Breast epithelium (tissue), 3 donors: ENCODE measurements around the gene RIOX2.

Experiments used
- POLR2A ChIP-seq: fragments of 450-650 bp; IDR thresholded peaks from one replicate; pipeline ENCODE4 v1.6.1; 2016; ENCODE audit warnings: antibody characterized with exemption, mild to moderate bottlenecking, moderate library complexity
- POLR2AphosphoS5 ChIP-seq, 3 donors: sonication (generic); formaldehyde crosslinking; IDR thresholded peaks; one replicate each; pipeline ENCODE4 v1.6.1; 2017; ENCODE audit warnings: antibody characterized with exemption in 3 of 3
- TF ChIP-seq, protein P1 (sequence below), 3 donors: fragments of 450-650 bp; IDR thresholded peaks; one replicate each; pipeline ENCODE4 v1.5.1; 2016 to 2017; ENCODE audit warnings: antibody characterized with exemption in 3 of 3, mild to moderate bottlenecking in 3 of 3, moderate library complexity in 3 of 3

DNA sequence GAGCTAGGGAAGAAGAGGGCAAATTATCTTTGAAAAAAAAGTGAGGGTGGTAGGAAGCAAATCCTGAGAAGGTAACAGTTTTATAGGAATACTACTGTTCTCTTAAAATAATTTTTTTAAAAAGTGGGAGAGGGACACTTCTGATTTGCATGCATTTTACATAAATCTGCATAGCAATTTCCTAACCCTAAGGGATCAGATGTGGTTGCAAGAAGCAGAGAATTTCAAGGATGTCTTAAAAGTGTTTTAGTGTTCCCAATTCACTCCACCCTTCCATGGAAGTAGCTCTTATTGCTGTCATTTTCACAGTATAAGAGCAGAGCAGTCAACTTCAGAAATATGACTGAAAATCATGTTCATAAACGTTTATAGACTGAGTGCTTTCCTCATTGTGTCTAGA lies 27.8 kb upstream of the RIOX2 start:
- TF ChIP-seq, protein P1, sequence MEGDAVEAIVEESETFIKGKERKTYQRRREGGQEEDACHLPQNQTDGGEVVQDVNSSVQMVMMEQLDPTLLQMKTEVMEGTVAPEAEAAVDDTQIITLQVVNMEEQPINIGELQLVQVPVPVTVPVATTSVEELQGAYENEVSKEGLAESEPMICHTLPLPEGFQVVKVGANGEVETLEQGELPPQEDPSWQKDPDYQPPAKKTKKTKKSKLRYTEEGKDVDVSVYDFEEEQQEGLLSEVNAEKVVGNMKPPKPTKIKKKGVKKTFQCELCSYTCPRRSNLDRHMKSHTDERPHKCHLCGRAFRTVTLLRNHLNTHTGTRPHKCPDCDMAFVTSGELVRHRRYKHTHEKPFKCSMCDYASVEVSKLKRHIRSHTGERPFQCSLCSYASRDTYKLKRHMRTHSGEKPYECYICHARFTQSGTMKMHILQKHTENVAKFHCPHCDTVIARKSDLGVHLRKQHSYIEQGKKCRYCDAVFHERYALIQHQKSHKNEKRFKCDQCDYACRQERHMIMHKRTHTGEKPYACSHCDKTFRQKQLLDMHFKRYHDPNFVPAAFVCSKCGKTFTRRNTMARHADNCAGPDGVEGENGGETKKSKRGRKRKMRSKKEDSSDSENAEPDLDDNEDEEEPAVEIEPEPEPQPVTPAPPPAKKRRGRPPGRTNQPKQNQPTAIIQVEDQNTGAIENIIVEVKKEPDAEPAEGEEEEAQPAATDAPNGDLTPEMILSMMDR (IDR thresholded peaks at IDR 0.05) = no peak
- TF ChIP-seq POLR2AphosphoS5 (IDR thresholded peaks at IDR 0.05) (no peak), POLR2A (no peak)
